H9 (cell line): ENCODE measurements around the gene PIP4K2B. TPM values are rescaled to one million over a fixed set of nuclear protein-coding genes. Genes with fewer than 3 reads are reported as not detected.

Experiments
- DNase-seq: peaks from one replicate; pipeline ENCODE4 v3.0.0-alpha.2; 2017
- H2AFZ ChIP-seq: one replicate; pipeline ENCODE4 v1.6.1; 2013; ENCODE audit warnings: mild to moderate bottlenecking, low read length, control low read depth, moderate library complexity
- H2AK5ac ChIP-seq: 2 replicates; pipeline ENCODE4 v1.6.1; 2013; ENCODE audit warnings: low read length, control low read depth, mixed read lengths; ENCODE audit not compliant: insufficient read length
- H2BK120ac ChIP-seq: one replicate; pipeline ENCODE4 v1.6.1; 2013; ENCODE audit warnings: low read depth, mild to moderate bottlenecking, low read length, control low read depth, inconsistent platforms; ENCODE audit not compliant: poor library complexity, severe bottlenecking
- H2BK12ac ChIP-seq: 2 replicates; pipeline ENCODE4 v1.6.1; 2013; ENCODE audit warnings: low read length, control low read depth, mixed read lengths, low read depth; ENCODE audit not compliant: insufficient read length
- H2BK15ac ChIP-seq: 2 replicates; pipeline ENCODE4 v1.6.1; 2013; ENCODE audit warnings: low read depth, low read length, control low read depth
- H2BK20ac ChIP-seq: one replicate; pipeline ENCODE4 v1.6.1; 2013; ENCODE audit warnings: low read depth, mild to moderate bottlenecking, low read length, control low read depth, inconsistent platforms; ENCODE audit not compliant: poor library complexity, severe bottlenecking
- H2BK5ac ChIP-seq: 2 replicates; pipeline ENCODE4 v1.6.1; 2013; ENCODE audit warnings: low read length, control low read depth, mixed read lengths; ENCODE audit not compliant: insufficient read length
- H3K14ac ChIP-seq: 2 replicates; pipeline ENCODE4 v1.6.1; 2013; ENCODE audit warnings: low read length, control low read depth; ENCODE audit not compliant: insufficient read depth
- H3K18ac ChIP-seq: 2 replicates; pipeline ENCODE4 v1.6.1; 2013; ENCODE audit warnings: low read depth, mild to moderate bottlenecking, mixed read lengths, low read length, control low read depth; ENCODE audit not compliant: insufficient read length
- H3K23ac ChIP-seq: 2 replicates; pipeline ENCODE4 v1.6.1; 2013; ENCODE audit warnings: low read length, control low read depth, mixed read lengths, low read depth; ENCODE audit not compliant: insufficient read length
- H3K23me2 ChIP-seq: 2 replicates; pipeline ENCODE4 v1.6.1; 2013; ENCODE audit warnings: low read depth, mild to moderate bottlenecking, mixed read lengths, low read length, control low read depth; ENCODE audit not compliant: insufficient read length, poor library complexity, severe bottlenecking
- H3K27ac ChIP-seq: 2 replicates; pipeline ENCODE4 v1.5.1; 2013; ENCODE audit warnings: low read length, control low read depth, mixed read lengths, low read depth; ENCODE audit not compliant: insufficient read length
- H3K27me3 ChIP-seq: 2 replicates; pipeline ENCODE4 v1.6.1; 2013; ENCODE audit warnings: low read length, control low read depth, inconsistent platforms; ENCODE audit not compliant: insufficient read depth
- H3K4ac ChIP-seq: 2 replicates; pipeline ENCODE4 v1.6.1; 2013; ENCODE audit warnings: low read depth, mild to moderate bottlenecking, control low read depth, inconsistent platforms, low read length, moderate library complexity
- H3K4me1 ChIP-seq: 2 replicates; pipeline ENCODE4 v1.6.1; 2013; ENCODE audit warnings: low read length, control low read depth, inconsistent platforms; ENCODE audit not compliant: insufficient read depth
- H3K4me2 ChIP-seq: 2 replicates; pipeline ENCODE4 v1.6.1; 2013; ENCODE audit warnings: low read length, control low read depth, mixed read lengths; ENCODE audit not compliant: insufficient read length, insufficient read depth
- H3K56ac ChIP-seq: 2 replicates; pipeline ENCODE4 v1.6.1; 2013; ENCODE audit warnings: low read depth, mild to moderate bottlenecking, mixed read lengths, low read length, control low read depth; ENCODE audit not compliant: insufficient read length
- H3K79me1 ChIP-seq: 2 replicates; pipeline ENCODE4 v1.6.1; 2013; ENCODE audit warnings: low read depth, mild to moderate bottlenecking, moderate library complexity, low read length, control low read depth, inconsistent platforms; ENCODE audit not compliant: insufficient read depth, poor library complexity, severe bottlenecking
- H3K79me2 ChIP-seq: 2 replicates; pipeline ENCODE4 v1.6.1; 2013; ENCODE audit warnings: low read length, control low read depth, inconsistent platforms; ENCODE audit not compliant: insufficient read depth
- H3K9ac ChIP-seq: 2 replicates; pipeline ENCODE4 v1.6.1; 2013; ENCODE audit warnings: low read length, control low read depth, mixed read lengths; ENCODE audit not compliant: insufficient read length; ENCODE audit errors: extremely low read depth
- H3K9me3 ChIP-seq: one replicate; pipeline ENCODE4 v1.6.1; 2013; ENCODE audit warnings: low read depth, low read length, inconsistent platforms; ENCODE audit not compliant: control insufficient read depth
- H3T11ph ChIP-seq: one replicate; pipeline ENCODE4 v1.6.1; 2013; ENCODE audit warnings: mild to moderate bottlenecking, low read length, control low read depth, inconsistent platforms
- H4K20me1 ChIP-seq: one replicate; pipeline ENCODE4 v1.6.1; 2013; ENCODE audit not compliant: control insufficient read depth, insufficient read length, insufficient read depth
- H4K5ac ChIP-seq: 2 replicates; pipeline ENCODE4 v1.6.1; 2013; ENCODE audit warnings: low read depth, mild to moderate bottlenecking, mixed read lengths, low read length, control low read depth; ENCODE audit not compliant: insufficient read length
- H4K8ac ChIP-seq: replicated peaks from 2 replicates; pipeline ENCODE4 v1.6.1; 2013; ENCODE audit warnings: low read length, control low read depth, mixed read lengths, low read depth; ENCODE audit not compliant: insufficient read length
- H4K91ac ChIP-seq: 2 replicates; pipeline ENCODE4 v1.6.1; 2013; ENCODE audit warnings: low read depth, mild to moderate bottlenecking, moderate library complexity, mixed read lengths, low read length, control low read depth; ENCODE audit not compliant: insufficient read length
- H3K27ac Mint-ChIP-seq, 3 experiments: 2 replicates in 2 of 3; 3 replicates in 1 of 3; pipeline ENCODE4 v1.8.0; 2020 to 2021; ENCODE audit warnings: mixed read lengths in 3 of 3, mild to moderate bottlenecking in 1 of 3, moderate library complexity in 1 of 3
- H3K27me3 Mint-ChIP-seq: 2 replicates; pipeline ENCODE4 v1.8.0; 2021; ENCODE audit warnings: low read depth, mild to moderate bottlenecking, moderate library complexity, mixed read lengths
- H3K36me3 Mint-ChIP-seq, 3 experiments: 2 replicates in 2 of 3; 3 replicates in 1 of 3; pipeline ENCODE4 v1.8.0; 2020 to 2021; ENCODE audit warnings: low read depth in 3 of 3, mixed read lengths in 3 of 3; ENCODE audit not compliant: insufficient read depth in 1 of 3
- H3K4me1 Mint-ChIP-seq, 2 experiments: 2 replicates each; pipeline ENCODE4 v1.8.0; 2020; ENCODE audit warnings: mixed read lengths in 2 of 2
- H3K4me3 Mint-ChIP-seq, 2 experiments: 2 replicates in 1 of 2; 3 replicates in 1 of 2; pipeline ENCODE4 v1.8.0; 2020 to 2021; ENCODE audit warnings: mild to moderate bottlenecking in 2 of 2, mixed read lengths in 2 of 2, moderate library complexity in 1 of 2
- H3K9me3 Mint-ChIP-seq, 2 experiments: 2 replicates in 1 of 2; 3 replicates in 1 of 2; pipeline ENCODE4 v1.8.0; 2020; ENCODE audit warnings: mild to moderate bottlenecking in 2 of 2, mixed read lengths in 2 of 2, moderate library complexity in 1 of 2
- CTCF ChIP-seq: fragments of 200-600 bp; sonication (generic); conservative IDR thresholded peaks from 3 replicates; pipeline ENCODE4 v1.8.0; 2021; ENCODE audit warnings: antibody characterized with exemption, mild to moderate bottlenecking
- WGBS: extraction: QIAGEN DNeasy Blood & Tissue Kit; methylation state at CpG from one replicate; pipeline ENCODE4 v1.1.7; 2013; ENCODE audit warnings: missing lambda C conversion rate, low lambda C conversion rate, mixed read lengths; ENCODE audit not compliant: insufficient read length; ENCODE audit errors: extremely low coverage; 5-methylcytosine and 5-hydroxymethylcytosine counted together
- total RNA-seq: library from RNA; stranded (reverse); gene quantifications from 2 replicates; pipeline ENCODE4 v1.2.1, GENCODE V29; 2021

PIP4K2B gene
- total RNA-seq, 1 experiment from 2014 or later = 61.9 TPM

- H3K4me2 ChIP-seq = no peak overlapping the region
- peaks cover 18 to 26% (median 20%) of the 10 kb centered on the region in 3 experiments for H3K36me3 Mint-ChIP-seq
- H3K4me1 ChIP-seq = no peaks in the 10 kb centered on the region
- H4K91ac ChIP-seq = no peak overlapping the region
- no peak overlapping the region for H3T11ph ChIP-seq
- no peaks in the 10 kb centered on the region for H3K27me3 Mint-ChIP-seq
- peaks cover 5% of the 10 kb centered on the region in 2 experiments; a peak in 3 of 4 replicates for H3K4me1 Mint-ChIP-seq
- H2BK20ac ChIP-seq = no peak overlapping the region
- H3K4me3 Mint-ChIP-seq = no peak overlapping the region
- no peak overlapping the region for H3K27ac ChIP-seq
- H4K5ac ChIP-seq = no peak overlapping the region
- H3K27ac Mint-ChIP-seq = peak overlapping the region in 2 of 3 experiments; percentile 24 to 91; a peak in 3 of 7 replicates
- no peaks in the 10 kb centered on the region for H3K9me3 Mint-ChIP-seq
- H2BK120ac ChIP-seq = no peak overlapping the region
- H3K56ac ChIP-seq = no peak overlapping the region
- DNase-seq = no peak
- H3K9ac ChIP-seq = no peak overlapping the region
- no peak overlapping the region for H2AK5ac ChIP-seq
- no peak for TF ChIP-seq CTCF
- no peaks in the 10 kb centered on the region for H3K79me2 ChIP-seq
- H3K27me3 ChIP-seq = no peaks in the 10 kb centered on the region
- H3K14ac ChIP-seq = no peak overlapping the region
- H2AFZ ChIP-seq = no peak overlapping the region
- H4K20me1 ChIP-seq = no peaks in the 10 kb centered on the region
- WGBS = no CpG with 5 or more reads among the region's 13 CpGs
- no peak overlapping the region for H3K4ac ChIP-seq
- H3K23ac ChIP-seq = no peak overlapping the region
- H3K18ac ChIP-seq = no peak overlapping the region
- H3K9me3 ChIP-seq = no peaks in the 10 kb centered on the region
- no peak overlapping the region for H2BK15ac ChIP-seq
- no peak overlapping the region for H4K8ac ChIP-seq
- no peak overlapping the region for H2BK12ac ChIP-seq
- H3K79me1 ChIP-seq = no peaks in the 10 kb centered on the region
- no peak overlapping the region for H2BK5ac ChIP-seq
- H3K23me2 ChIP-seq = no peaks in the 10 kb centered on the region
These were observed 45.0 kb upstream of the PIP4K2B start for GRCh38 chr17:38844261-38844757.
